NCI-H2227 treated with DMSO at 0.1 percent for 48 hours (cell line): ENCODE measurements around the gene FANCC.
"Not testable (repeated sequence)": the region's sequence is repeated elsewhere in the genome, so short reads cannot be mapped to it uniquely, and the experiment has no call there.

Experiments used
- DNase-seq: peaks from one replicate; lab custom pipeline; 2025; lab: John Stamatoyannopoulos, UW

The FANCC gene

DNA sequence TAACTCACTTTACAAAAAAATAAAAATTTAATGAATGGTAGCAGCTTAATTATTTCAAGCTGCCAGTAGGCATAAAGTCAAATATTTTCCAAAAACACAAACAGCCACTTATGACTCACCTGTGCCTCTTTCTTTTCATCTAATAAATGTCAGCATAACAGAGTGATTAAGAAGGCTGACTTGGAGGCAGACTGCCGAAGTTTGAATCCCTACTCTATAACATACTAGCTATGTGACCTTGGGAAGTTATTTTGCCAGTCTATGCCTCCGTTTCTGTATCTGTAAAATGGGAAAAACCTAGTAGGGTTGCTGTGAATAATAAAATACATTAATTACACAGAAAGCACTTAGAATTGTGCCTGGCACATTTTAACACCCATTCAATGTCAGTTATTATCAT is 33.8 kb downstream of the FANCC start:
- DNase-seq: no peak

DNA sequence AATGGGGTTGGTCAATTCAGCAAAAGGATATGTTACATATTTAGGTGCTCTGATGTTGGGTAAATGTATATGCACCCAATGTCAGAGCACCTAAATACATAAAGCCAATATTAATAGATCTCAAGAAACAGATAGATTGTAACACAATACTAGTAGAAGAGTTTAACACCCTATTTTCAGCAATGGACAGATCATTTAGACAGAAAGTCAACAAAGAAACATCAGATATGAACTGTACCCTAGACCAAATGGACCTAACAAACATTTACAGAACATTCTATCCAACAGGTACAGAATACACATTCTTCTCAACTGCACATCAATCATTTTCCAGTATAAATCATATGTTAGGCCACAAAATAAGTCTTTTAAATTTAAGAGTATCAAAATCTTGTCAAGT is 35.2 kb downstream of the FANCC start:
- DNase-seq: no peak

DNA sequence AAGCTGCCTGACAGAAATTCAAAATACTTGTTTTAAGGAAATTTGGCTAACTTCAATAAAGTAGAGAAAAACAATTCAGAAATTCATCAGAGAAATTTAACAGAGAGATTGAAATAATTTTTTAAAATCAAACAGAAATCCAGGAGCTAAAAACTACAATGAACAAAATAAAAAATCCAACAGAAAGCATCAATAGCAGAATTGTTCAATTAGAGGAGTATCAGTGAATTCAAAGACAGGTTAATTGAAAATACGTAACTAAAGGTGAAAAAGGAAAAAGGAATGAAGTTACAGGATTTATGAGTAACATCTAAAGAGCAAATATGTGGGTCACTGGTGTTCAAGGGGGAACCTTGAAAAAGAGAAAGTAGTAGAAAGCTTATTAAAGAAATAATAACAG is 36.8 kb downstream of the FANCC start:
- no peak for DNase-seq

DNA sequence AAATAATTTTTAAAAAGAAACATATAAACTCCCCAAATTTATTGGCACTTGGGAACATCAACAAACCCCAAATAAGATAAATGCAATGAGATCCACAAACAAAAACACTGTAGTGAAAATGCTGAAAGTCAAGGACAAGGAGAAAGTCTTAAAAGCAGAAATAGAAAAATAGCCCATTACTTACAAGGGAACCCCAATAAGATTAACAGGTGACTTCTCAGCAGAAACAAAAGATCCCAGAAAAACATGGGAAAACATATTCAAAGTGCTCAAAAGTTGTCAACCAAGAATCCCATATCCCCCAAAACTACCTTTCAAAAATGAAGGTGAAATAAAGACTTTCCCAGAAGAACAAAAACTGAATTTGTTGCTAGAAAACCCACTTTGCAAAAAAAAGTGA is 40.0 kb downstream of the FANCC start:
- DNase-seq: no peak

DNA sequence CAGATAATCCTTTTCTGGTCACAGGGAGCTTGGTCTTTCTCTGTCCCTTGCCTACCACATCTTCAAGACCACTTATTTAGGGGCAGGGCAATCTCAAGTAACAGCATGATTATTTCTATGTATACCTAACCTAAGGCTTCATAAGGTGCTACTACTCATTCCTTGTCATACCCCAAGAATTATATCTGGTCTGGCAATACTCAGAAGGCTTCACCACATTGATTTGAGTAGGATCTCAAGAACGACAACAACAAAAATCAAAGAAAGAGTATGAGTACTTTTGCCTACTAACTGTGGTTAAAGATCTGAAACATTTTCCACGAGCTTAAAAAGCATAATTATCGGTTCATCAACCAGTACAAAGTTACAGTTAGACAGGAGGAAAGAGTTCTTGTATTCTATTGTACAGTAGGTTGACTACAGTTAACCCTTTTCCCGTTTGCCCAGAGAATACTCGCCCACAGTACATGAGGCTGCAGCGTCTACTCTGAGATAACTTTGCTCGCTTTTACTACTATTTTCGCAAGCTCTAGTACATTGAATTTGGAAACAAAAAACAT is 41.0 kb downstream of the FANCC start:
- DNase-seq: no peak

DNA sequence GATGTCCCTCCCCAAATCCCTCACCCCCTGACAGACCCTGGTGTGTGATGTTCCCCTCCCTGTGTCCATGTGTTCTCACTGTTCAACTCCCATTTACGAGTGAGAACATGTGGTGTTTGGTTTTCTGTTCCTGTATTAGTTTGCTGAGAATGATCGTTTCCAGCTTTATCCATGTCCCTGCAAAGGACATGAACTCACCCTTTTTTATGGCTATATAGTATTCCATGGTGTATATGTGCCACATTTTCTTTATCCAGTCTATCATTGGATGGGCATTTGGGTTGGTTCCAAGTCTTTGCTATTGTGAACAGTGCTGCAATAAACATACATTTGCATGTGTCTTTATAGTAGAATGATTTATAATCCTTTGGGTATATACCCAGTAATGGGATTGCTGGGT is 43.3 kb downstream of the FANCC start:
- DNase-seq: not testable (repeated sequence)

DNA sequence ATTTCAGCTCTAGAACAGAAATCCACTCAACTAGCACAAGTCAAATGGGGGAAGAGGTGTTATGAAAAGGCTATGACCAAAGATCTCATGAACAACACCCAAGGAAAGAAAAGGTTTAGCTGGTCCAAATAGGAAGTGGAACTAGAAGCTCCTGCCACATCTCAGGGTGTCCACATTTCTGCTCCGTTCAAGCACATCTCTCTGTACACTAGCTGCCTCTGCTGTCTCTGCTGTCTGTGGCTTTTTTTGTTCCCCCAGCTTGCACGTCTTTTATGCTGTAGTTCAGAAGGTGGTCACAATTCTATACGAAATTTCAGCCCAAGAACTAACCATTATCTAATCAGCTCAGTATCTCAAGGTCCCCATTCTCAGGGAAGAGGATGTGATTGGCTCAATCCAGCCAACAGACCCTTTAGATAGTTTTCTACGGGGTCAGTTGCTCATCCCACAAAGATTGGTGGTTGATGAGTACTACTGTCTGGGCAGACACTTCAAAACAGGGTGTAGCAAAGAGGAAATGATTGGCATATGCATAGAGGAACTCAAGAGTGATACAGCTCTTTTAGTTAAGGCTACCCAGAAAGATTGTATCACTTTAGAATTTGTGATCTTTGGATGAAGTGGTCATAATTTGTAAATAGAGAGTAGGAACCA is 44.0 kb downstream of the FANCC start:
- DNase-seq: no peak

DNA sequence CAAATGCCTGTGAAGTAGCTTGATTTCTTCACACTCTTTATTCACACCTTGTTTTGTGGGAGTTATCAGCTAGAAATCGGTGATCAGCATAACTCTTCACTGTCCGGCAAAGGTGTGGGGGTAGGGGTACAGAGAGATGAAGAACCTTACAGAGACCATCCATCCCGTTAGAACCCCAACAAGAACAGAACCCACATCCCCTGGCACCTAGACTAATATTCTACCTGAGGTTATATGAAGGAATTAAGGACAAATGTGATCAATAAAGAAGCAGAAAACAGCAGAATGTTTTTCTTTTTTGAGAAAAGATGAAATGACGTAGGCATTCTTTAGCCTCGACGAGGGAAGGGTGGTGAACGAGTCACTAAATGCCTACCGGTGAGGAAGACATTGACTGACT is 44.7 kb downstream of the FANCC start:
- DNase-seq: no peak

DNA sequence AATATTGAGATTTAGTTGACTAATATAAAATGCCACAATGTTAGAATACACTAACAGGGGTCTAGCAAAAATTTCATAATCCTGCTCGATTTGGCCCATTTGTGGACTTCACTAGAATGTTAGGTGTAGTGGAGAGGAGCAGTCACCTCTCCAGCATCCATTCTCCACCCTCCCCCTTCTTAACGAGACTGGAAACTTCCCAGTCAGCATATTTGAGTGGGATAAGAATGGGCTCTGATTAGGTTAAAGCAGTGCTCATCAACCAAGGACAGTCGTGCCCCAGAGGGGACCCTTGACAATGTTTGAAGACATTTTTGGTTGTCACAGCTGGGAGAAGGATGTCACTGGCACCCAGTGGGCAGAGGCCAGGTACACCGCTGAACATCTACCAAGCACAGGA is 46.7 kb downstream of the FANCC start:
- no peak for DNase-seq

DNA sequence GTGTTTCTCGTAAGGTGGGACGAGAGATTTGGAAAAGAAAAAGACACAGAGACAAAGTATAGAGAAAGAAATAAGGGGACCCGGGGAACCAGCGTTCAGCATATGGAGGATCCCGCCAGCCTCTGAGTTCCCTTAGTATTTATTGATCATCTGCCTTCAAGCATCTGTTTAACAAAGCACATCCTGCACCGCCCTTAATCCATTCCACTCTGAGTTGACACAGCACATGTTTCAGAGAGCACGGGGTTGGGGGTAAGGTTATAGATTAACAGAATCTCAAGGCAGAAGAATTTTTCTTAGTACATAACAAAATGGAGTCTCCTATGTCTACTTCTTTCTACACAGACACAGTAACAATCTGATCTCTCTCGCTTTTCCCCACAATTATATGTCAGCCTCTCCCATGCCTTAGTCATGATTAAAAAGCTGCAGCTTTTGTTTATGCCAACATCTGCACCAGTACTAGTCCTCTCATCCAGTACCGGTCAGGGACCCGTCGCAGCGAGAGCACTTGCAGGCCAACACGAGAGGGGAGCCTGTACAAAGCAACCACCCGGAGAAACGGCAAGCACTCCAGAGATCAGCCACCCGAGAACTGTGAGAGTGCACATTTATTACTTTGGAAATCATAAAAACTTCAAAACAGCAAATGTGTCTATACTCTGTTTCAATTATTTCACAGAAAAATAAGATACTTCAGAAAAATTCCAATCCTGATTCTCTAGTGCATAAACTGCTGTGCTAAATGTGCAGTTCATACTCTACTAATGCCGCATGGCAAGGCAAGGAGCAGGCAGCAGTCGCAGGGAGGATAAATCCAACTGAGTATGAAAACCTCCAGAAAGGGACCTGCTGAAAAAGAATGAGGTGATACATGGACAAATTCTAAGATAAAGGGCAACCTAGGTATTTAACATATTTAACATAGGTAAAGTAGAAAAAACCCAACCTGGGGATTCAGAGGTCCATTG is 47.4 kb downstream of the FANCC start:
- DNase-seq: peak; percentile 34

DNA sequence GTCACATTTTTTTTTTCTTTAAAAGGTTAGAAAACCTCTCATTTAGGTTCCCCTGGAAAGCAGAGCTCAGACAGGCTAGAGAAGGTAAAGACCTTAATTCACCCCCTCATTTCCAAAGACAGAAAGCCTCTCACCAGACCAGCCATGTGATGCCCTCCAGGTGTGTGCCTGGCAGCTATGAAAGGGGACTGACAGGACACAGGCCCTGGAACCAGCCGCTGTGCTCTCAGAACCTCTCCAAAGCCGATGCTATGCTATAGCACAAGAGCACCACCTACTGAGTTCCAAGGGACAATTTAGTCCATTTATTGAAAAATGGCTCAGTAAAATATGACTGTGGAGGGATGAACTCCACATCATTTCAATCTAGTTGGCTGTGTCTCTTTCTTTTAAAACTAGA is 48.8 kb downstream of the FANCC start:
- DNase-seq: peak; percentile 56

DNA sequence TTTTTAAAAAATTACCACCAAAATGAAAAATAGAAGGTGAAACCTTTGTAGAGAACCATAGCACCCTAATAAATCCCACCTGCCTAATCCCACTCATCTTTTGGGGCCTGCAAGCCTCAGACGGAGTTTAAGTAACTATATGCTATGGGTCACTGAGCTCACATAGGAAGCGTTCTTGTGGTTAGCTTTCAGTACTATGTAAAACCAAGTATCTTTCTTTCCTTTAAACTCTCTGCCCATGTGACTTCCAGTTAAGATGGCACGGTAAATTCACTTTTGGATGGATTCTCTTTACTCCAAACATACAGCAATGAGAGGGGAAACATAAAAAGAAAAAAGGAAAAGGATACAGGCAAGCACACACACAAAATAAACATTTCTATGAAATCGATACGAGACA is 50.9 kb downstream of the FANCC start:
- no peak for DNase-seq

DNA sequence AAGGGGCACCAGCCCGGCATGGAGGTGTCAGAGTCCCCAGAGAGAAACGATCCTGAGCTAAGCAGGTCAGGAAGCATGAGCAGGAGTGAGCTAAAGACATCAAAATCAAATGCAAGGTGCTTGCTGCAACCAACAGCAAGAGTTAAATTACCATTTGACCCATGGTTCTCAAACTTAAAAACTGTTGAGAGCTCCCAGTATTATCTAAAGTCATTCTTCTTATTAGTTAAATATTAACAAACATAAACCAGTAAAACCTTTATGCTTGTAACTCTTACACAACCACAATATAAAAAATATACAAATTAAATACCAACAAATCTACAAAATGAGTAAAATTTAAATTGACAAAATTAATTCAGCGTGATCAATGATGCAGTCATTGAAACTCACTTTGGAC is 51.5 kb downstream of the FANCC start:
- DNase-seq: no peak

DNA sequence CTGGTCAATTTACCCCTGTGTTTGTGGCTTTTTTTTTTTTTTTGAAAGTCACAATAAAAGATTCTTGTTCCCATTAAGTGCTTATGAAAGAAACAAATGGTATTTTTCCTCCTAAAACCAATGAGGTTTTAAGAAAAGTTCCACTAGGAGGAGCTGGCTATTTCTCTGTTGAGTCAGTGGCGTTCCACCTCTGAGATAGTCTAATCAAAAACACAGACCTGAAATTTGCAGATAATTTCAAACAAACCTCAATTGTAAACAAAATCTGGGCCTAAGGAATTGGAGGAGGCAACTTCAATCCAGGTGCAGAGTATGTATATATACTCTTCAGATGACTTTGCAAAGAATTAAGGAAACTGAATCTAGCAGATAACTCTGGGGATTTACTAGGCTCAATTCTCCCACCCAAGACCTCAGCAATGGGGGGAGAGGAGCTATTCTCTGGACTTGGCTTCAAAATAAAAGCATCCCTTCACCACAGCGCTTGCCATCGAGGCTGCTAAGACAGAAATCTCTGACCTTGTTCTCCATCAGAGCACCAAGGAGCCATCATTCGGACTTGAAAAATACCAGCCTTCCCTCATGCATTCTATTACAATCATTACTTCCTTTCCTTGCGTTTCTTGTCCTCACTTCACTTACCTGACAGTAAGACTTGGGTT is 52.4 kb downstream of the FANCC start:
- no peak for DNase-seq

DNA sequence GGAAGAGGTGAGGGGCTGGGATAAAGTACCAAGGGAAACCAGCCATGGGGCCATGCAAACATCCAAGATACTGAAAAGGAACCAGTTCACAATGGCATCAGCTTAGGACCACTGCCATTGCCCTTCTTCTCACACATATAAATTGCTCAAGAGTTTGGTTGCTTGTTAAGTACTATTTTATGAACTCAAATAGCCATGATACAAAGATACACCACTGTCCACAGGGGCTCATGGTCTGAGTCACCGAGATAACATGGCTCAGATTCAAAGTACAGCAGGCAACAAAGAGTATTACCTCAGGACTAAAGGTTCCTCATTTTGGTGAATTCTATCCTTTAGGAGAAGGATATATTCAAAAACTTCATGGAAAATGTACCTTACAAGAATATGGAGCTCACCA is 55.6 kb downstream of the FANCC start:
- no peak for DNase-seq

DNA sequence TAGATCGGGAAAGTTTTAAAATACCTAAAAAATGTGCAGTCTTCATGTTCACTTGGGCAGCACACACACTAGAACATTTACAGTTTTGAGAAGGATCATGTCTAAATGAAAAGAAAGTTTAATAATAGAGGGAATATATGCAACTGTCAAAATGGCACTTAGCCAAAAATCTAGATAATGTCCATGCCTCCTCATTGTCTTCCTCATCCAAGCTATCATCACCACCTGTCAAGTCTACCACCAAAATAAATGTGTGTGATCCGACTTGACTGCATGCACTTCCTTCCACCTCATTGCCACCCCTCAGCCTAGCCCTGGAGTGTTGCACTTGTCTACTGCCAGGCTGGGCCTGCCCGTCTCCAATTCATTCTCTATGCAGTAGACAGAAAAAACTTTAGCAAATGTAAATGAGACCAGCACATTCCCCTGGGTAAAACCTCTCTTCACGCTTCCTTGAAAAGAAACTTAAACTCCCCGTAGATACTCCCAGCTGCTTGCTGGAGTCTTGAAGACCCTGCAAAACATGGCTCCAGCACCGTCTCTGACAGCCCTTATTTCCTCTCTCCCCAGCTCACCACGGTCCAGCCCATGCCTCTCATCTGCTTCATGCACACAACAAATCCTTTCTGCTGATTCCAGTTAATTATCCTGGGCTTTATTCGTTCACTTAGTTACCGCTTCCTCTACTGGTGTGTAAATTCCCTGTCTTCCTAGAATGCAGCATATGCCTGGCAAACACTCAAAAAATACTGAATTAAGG is 66.9 kb downstream of the FANCC start:
- DNase-seq: peak; percentile 11

DNA sequence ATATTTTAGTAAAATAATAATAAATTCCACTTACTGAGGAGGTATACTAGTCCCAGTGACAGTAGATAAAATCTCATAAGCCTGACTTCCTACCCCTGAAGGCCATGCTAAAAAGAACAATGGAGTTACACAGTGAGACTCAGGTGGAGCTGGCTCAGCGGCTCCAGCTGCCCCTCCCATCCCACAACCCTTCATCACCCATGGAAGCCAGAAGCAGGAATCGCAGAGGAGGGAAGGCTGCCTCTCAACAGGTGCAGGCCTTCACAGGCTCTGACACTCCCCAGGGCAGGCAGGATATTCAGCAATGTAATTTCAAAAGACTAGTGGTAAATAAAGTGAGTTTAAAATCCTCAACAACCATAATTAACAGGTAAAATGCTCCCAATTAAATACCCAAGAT is 67.5 kb downstream of the FANCC start:
- DNase-seq: peak; percentile 14

DNA sequence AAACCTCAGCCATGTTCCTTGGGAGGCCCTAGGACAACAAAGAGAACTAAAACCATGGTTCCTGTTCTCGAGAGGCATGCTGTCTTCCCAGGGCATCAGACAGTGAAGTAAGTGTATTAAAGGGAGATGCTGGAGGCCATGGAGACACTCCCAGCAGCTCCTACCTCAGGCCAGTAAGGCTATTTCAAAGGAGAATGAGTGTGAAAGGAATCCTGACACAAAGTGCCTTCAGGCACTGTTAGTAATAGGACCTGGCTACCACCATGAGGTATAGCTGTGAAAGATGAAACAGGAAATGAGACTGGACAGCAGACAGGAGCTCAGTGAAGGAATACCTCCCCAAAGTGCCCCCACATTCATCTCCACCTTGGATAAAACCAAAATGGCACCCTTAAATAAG is 71.0 kb downstream of the FANCC start:
- no peak for DNase-seq

DNA sequence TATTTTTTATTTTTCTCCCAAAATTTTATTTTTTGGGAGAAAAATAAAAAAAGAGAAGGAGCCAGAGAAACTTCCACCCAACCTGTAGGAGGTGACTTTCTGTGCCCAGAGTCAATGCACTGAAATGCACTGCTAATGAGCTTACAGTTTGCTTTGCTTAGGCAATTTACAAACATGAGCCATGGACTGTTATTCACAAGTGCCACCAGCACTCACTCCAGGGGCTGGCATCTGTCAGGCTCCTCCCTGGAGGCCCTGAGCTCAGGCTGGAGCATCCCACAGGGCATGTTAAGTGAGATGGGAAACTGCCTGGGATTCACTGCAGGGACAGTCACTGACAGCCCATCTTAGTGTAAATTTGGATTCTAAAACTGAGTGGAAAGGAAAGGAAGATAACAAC is 74.9 kb downstream of the FANCC start:
- no peak for DNase-seq

DNA sequence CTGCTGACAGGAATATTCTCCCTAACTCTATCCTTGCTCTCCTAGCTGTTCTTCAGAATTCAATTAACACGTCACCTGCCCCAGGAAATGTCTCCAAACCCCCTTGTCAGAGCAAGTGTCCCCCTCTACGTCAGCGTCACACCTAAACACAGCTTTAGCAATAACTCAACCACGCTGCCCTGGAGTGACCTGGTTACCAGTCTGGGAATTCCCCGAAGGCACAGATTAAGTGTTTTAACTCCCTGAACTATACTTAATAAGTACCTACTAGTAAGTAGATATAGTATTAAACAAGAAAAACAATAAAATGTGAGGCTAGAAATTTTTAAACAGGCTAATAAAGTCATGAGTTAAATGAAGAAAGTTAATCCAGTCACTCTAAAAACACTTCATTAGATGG is 78.4 kb downstream of the FANCC start:
- no peak for DNase-seq

DNA sequence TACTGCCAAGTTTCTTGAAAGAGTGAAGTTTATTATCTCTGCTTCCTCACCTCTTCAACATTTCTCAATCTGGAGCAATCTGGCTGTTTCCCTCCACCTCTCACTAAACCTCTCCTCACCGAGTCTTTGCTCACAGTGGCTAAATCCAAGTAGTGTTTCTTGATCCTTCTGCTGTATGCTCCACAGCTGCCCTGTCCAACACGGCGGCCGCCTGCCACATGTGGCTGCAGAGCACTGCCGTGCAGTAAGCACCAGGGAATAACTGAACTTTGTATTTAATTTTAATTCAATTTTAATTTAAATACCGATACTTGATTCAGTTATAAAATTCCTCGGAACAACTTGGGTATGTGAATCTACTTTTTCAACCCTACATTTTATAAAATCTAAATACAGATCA is 80.2 kb downstream of the FANCC start:
- no peak for DNase-seq

DNA sequence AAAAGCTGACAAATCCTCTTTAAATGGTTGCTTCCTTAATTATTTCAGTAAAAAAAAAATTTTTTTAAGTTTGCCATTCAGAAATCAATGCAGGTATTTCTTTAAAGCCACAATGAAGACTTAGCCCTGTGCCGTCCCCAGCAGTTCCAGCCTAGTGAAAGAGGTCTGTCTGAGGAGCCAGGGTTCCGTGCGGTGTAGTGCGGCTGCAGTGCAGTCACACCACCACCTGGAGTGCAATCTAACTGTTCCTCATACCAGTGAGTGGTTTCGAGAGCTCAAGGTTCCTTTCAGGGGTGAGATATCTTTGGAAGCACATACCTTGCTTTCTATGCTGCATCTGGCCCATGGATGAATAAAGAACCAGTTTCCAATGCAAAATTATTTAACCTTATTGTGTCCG is 87.5 kb downstream of the FANCC start:
- DNase-seq: no peak
